Esophagus squamous epithelium (tissue), 5 donors: ENCODE measurements around the gene TBC1D17. TPM values are rescaled to one million over a fixed set of nuclear protein-coding genes. Genes with fewer than 3 reads are reported as not detected.

ENCODE experiments used
- DNase-seq: peaks from one replicate; lab custom pipeline; 2025; lab: John Stamatoyannopoulos, UW
- H3K27ac ChIP-seq, 4 donors: fragments of 200-600 bp; sonication (generic); one replicate each; pipeline ENCODE4 v1.5.1; 2016 to 2019; ENCODE audit warnings: mild to moderate bottlenecking in 1 of 4
- H3K27me3 ChIP-seq, 4 donors: fragments of 200-600 bp; sonication (generic); 1 replicate in 3 of 4; 2 replicates in 1 of 4; pipeline versions ENCODE4 v1.5.1 to v1.6.0; 2017 to 2021; ENCODE audit warnings: antibody characterized with exemption in 1 of 4
- H3K36me3 ChIP-seq, 3 donors: fragments of 200-600 bp; sonication (generic); one replicate each; pipeline ENCODE4 v1.5.1; 2016 to 2019
- H3K4me1 ChIP-seq, 3 donors: fragments of 200-600 bp; sonication (generic); one replicate each; pipeline ENCODE4 v1.5.1; 2017 to 2019
- H3K4me3 ChIP-seq, 4 donors: fragments of 200-600 bp; sonication (generic); 1 replicate in 3 of 4; 2 replicates in 1 of 4; pipeline ENCODE4 v1.5.1; 2016 to 2019; ENCODE audit warnings: mild to moderate bottlenecking in 2 of 4, moderate library complexity in 1 of 4
- H3K9me3 ChIP-seq, 3 donors: fragments of 200-600 bp; sonication (generic); one replicate each; pipeline ENCODE4 v1.5.1; 2016 to 2019
- POLR2A ChIP-seq, 4 donors: fragments of 450-650 bp; IDR thresholded peaks; one replicate each; pipeline ENCODE4 v1.6.1; 2017; ENCODE audit warnings: antibody characterized with exemption in 4 of 4, mild to moderate bottlenecking in 4 of 4, moderate library complexity in 3 of 4
- WGBS, 2 donors: methylation state at CpG; one replicate each; pipeline ENCODE4 v1.1.5; 2018; 5-methylcytosine and 5-hydroxymethylcytosine counted together
- intact Hi-C: fragments of 100-400 bp; cut with DNase I; formaldehyde crosslinking; loops from one replicate; pipeline ENCODE4 v1.15.0; 2022
- total RNA-seq, 4 donors: library from RNA; depleted of rRNA; stranded (reverse); fragments of >200 nt; gene quantifications; one replicate each; pipeline ENCODE4 v1.1.0, GENCODE V29; 2016
- TF ChIP-seq, protein P1 (sequence below), 6 experiments: fragments of 450-650 bp in 4 of 6; fragments of 200-600 bp in 2 of 6; sonication (generic) in 2 of 6; IDR thresholded peaks; one replicate each; pipeline ENCODE4 v1.5.1; 2016 to 2019; ENCODE audit warnings: antibody characterized with exemption in 6 of 6, mild to moderate bottlenecking in 4 of 6, moderate library complexity in 4 of 6
- donor health status: DM: yes; HTN: yes; CAD: no.

The TBC1D17 gene
- total RNA-seq, 4 donors from 2014 or later, result 6.7 to 25.9 (median 16.9) TPM

DNA sequence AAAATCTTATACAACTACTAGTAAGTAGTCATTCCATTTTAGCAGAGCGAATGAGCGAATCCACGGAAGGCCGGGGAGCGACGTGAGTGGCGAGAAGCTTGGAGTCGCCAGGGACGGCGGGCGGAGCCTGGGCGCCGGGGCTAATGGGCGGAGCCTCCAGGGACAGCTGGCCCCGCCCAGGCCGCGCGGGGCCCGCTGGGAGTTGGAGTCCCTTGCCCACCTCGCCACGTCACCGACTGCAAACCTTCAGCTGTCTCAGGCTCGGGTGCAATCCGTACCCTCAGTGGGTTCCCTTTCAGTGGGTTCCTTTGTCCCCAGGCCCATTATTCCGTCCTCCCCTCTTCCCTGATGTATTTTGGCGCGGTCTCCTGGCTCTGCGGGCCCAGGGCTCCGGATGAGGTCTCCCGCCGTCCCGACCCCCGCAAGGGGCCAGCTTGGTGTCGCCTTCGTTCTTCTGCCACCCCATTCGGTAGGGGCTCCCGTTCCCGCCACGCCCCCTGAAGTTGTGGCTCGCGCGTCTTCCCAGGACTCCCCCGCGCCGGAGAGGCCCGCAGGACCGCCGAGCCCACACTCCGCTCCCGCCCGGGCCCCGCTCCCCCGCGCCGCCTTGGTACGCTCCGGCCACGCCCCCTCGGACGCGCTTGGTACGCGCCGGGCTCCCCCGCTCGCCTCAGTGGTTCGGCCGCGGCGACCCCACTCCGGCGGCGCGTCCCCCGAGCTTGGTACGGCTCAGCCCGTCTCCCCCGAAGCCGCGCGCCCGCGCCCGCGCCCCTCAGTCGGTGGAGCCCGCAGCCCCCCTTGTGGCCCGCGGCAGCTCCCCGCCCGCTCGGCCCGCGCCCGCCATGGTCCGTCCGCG is 26.8 kb upstream of the TBC1D17 start, which contains the start of gene PTOV1:
Gene PTOV1, plus strand, starts transcription at position 673 of the 856 bp plus-strand sequence.
- peak; percentile 39 for DNase-seq
- H3K36me3 ChIP-seq, result peaks cover 0 to 16% (median 0%) of the 10 kb centered on the region in 3 donors
- no peaks in the 10 kb centered on the region for H3K27me3 ChIP-seq
- H3K9me3 ChIP-seq, result no peaks in the 10 kb centered on the region
- peak within 1 kb of the TSS; percentile 56 to 98 (median 96) for H3K4me3 ChIP-seq
- peak within 1 kb of the TSS; percentile 94 to 100 (median 100) for H3K27ac ChIP-seq
- peaks cover 6 to 54% (median 29%) of the 10 kb centered on the region in 3 donors for H3K4me1 ChIP-seq
- TF ChIP-seq, protein P1, sequence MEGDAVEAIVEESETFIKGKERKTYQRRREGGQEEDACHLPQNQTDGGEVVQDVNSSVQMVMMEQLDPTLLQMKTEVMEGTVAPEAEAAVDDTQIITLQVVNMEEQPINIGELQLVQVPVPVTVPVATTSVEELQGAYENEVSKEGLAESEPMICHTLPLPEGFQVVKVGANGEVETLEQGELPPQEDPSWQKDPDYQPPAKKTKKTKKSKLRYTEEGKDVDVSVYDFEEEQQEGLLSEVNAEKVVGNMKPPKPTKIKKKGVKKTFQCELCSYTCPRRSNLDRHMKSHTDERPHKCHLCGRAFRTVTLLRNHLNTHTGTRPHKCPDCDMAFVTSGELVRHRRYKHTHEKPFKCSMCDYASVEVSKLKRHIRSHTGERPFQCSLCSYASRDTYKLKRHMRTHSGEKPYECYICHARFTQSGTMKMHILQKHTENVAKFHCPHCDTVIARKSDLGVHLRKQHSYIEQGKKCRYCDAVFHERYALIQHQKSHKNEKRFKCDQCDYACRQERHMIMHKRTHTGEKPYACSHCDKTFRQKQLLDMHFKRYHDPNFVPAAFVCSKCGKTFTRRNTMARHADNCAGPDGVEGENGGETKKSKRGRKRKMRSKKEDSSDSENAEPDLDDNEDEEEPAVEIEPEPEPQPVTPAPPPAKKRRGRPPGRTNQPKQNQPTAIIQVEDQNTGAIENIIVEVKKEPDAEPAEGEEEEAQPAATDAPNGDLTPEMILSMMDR (IDR thresholded peaks at IDR 0.05), result peak in 2 of 6 experiments; percentile 5 to 14
- peak in 3 of 4 donors; percentile 48 to 91 (median 61) for TF ChIP-seq POLR2A (IDR thresholded peaks at IDR 0.05)
- WGBS, 2 donors, result 1 to 5% methylated on average over 18 to 35 of the region's 98 CpGs
- intact Hi-C loops, result no loop called here

DNA sequence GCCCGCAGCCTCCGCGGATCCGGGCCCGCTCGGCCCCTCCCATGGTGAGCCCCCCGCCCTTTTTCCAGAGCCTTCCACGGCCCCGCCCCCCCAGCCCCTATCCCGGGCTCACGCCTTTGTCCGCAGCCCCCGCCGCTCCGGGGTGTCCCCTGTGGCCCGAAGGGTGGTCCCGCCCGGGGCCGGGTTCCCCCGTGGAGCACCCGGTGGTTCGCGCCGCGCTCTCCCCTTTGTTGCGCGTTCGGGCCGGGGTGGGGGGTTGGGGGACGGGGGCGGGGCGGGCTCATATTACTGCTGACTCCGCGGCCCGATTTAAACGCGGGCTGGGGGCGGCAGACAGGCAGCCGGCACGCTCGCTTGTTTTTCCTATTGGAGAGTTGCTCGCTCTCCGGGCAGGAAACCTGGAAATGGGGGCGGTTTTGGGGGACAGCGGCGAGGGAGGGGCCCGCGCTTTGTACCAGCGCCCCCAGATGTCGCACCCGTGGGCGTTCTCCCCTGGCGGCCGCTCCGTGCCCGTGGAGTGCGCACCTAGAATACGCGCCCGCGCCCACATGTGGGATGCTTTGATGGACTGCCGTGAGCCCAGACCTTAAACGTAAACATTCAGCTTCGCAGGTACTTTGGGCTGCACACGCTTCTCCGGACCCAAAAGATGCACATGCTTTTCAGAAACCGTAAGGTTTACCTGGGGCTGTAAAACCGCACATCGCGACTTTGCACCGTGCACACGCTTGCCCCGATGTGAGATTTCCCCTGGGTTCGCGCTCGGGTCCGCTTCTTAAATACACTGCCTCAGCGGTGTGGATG is 25.8 kb upstream of the TBC1D17 start:
- WGBS, 2 donors, result 0 to 3% methylated on average over 7 to 20 of the region's 78 CpGs
- no peak for TF ChIP-seq POLR2A (IDR thresholded peaks at IDR 0.05)
- TF ChIP-seq, protein P1 (IDR thresholded peaks at IDR 0.05), result no peak
- Histone ChIP-seq H3K9me3 (no peaks in the 10 kb centered on the region), H3K27ac (peak overlapping the region; percentile 94 to 100 (median 100)), H3K27me3 (no peaks in the 10 kb centered on the region), H3K4me3 (peak overlapping the region; percentile 56 to 98 (median 96)), H3K4me1 (peaks cover 6 to 54% (median 29%) of the 10 kb centered on the region in 3 donors), H3K36me3 (peaks cover 3 to 26% (median 4%) of the 10 kb centered on the region in 3 donors)
- DNase-seq, result no peak
- intact Hi-C loops, result no loop called here

DNA sequence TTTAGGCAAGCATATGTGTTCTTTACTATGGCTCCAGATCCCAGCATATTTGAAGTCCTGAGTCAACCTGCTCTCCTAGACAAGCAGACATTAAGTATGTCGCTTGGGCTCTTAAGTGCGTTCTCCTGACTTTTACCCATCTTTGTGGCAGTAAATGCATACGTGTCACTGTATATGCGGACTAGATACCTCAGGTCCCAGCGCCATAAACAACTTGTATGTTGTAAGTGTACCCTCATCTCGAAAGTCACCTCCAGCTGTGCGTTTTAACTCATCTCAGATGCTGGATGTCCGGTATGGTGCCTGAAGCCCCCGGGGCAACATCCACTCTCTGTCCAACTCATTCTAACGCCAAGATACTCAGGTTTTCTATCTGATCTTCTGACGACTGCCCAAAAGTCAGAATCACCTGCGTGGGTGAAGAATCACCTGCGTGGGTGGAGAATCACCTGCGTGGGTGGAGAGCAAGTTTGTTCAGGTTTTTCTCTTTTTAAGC is 24.8 kb upstream of the TBC1D17 start:
- Histone ChIP-seq H3K4me3 (peak overlapping the region in 3 of 4 donors; percentile 95 to 98 (median 98)), H3K4me1 (peaks cover 6 to 54% (median 29%) of the 10 kb centered on the region in 3 donors), H3K9me3 (no peaks in the 10 kb centered on the region), H3K36me3 (peaks cover 7 to 36% (median 11%) of the 10 kb centered on the region in 3 donors), H3K27ac (no peak overlapping the region), H3K27me3 (no peaks in the 10 kb centered on the region)
- TF ChIP-seq POLR2A (IDR thresholded peaks at IDR 0.05), result no peak
- TF ChIP-seq, protein P1 (IDR thresholded peaks at IDR 0.05), result no peak
- DNase-seq, result no peak
- intact Hi-C loops, result no loop called here
- 44 to 47% methylated on average over 14 of the region's 14 CpGs for WGBS, 2 donors

DNA sequence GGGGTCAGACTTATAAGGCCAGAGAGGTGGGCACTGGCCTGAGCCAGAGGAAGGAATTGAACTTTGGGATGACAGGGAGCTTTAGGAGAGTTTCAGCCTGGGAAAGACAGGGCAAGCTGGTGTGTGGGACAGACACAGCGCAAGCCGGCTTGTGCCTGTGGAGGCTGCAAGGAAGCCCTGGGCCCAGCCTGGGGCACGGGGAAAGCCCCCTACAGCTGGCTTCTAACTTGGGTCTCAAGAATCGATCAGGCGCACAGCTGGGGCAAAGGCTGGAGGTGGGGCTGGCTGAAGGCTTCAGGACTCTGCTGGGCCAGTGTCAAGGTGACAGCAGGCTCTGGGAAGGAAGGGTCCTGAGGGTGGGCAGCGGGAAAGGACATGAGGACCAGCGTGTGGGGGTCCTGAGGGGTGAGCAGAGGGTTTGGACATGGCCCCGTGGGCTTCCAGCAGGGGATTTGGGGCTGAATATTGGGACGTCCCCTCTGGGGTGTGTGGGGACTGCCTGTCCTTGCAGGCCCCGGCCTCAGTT is 23.6 kb upstream of the TBC1D17 start:
- peaks cover 15 to 48% (median 19%) of the 10 kb centered on the region in 3 donors for H3K36me3 ChIP-seq
- no peak for TF ChIP-seq POLR2A (IDR thresholded peaks at IDR 0.05)
- TF ChIP-seq, protein P1 (IDR thresholded peaks at IDR 0.05), result no peak
- no peak for DNase-seq
- 77% methylated on average over 4 of the region's 10 CpGs; no CpG with 5 or more reads in 1 of the 2 donors for WGBS, 2 donors
- no peak overlapping the region for H3K4me3 ChIP-seq
- no peak overlapping the region for H3K27ac ChIP-seq
- intact Hi-C loops, result no loop called here
- peaks cover 6 to 43% (median 20%) of the 10 kb centered on the region in 3 donors for H3K4me1 ChIP-seq
- H3K9me3 ChIP-seq, result no peaks in the 10 kb centered on the region
- no peaks in the 10 kb centered on the region for H3K27me3 ChIP-seq
